Neural cell (in vitro differentiated cells): ENCODE data around the gene NPLOC4.

Experiments
- POLR2AphosphoS5 ChIP-seq: IDR thresholded peaks from 2 replicates; pipeline ENCODE4 v1.6.1; 2012
- TAF1 ChIP-seq: IDR thresholded peaks from 2 replicates; pipeline ENCODE4 v1.6.1; 2012; ENCODE audit warnings: low read depth
- TF ChIP-seq, protein P1 (sequence below): fragments of 450-650 bp; IDR thresholded peaks from 2 replicates; pipeline ENCODE4 v1.5.1; 2014; ENCODE audit warnings: antibody characterized with exemption, mild to moderate bottlenecking, moderate library complexity; ENCODE audit not compliant: poor library complexity, severe bottlenecking
- TF ChIP-seq, protein P2 (sequence below): IDR thresholded peaks from 2 replicates; pipeline ENCODE4 v1.6.1; 2012; ENCODE audit warnings: borderline replicate concordance

DNA sequence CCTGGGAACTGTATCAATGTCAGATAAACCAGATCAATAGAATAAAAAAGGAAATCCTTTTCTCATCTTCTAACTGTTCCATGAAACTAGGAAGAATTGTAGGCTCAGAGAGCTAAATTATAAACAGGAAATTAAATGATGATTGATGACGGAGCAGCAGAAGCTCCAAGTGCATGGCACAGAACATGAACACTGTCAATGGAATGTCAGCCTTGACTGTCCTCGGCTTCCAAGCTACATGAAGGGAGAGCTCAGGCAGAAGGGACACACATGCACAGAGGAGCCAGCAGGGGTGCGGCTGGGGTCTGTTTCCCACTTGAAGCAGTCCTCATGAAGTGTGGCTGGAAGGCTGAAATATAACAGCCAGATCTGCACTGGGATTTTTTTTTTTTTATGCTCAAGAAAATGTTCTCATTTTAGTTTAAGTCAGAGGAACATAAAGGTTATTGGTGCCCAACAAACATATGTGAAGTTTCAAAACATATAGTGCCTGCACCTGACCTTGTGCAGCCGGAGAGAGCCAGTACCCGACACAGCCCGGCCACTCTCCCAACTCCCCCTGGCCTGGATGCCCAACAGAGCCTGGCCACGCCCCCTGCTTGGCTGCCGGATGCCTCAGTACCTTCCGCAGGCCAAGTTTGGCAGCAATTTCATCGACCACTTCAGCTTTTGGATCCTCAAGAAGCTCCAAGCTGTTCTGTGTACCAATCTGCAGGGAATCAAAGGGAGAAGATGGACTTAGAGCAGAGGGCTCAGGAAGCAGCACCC is 37.0 kb downstream of the NPLOC4 start:
- TF ChIP-seq, protein P1, sequence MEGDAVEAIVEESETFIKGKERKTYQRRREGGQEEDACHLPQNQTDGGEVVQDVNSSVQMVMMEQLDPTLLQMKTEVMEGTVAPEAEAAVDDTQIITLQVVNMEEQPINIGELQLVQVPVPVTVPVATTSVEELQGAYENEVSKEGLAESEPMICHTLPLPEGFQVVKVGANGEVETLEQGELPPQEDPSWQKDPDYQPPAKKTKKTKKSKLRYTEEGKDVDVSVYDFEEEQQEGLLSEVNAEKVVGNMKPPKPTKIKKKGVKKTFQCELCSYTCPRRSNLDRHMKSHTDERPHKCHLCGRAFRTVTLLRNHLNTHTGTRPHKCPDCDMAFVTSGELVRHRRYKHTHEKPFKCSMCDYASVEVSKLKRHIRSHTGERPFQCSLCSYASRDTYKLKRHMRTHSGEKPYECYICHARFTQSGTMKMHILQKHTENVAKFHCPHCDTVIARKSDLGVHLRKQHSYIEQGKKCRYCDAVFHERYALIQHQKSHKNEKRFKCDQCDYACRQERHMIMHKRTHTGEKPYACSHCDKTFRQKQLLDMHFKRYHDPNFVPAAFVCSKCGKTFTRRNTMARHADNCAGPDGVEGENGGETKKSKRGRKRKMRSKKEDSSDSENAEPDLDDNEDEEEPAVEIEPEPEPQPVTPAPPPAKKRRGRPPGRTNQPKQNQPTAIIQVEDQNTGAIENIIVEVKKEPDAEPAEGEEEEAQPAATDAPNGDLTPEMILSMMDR = no peak
- TF ChIP-seq, protein P2, sequence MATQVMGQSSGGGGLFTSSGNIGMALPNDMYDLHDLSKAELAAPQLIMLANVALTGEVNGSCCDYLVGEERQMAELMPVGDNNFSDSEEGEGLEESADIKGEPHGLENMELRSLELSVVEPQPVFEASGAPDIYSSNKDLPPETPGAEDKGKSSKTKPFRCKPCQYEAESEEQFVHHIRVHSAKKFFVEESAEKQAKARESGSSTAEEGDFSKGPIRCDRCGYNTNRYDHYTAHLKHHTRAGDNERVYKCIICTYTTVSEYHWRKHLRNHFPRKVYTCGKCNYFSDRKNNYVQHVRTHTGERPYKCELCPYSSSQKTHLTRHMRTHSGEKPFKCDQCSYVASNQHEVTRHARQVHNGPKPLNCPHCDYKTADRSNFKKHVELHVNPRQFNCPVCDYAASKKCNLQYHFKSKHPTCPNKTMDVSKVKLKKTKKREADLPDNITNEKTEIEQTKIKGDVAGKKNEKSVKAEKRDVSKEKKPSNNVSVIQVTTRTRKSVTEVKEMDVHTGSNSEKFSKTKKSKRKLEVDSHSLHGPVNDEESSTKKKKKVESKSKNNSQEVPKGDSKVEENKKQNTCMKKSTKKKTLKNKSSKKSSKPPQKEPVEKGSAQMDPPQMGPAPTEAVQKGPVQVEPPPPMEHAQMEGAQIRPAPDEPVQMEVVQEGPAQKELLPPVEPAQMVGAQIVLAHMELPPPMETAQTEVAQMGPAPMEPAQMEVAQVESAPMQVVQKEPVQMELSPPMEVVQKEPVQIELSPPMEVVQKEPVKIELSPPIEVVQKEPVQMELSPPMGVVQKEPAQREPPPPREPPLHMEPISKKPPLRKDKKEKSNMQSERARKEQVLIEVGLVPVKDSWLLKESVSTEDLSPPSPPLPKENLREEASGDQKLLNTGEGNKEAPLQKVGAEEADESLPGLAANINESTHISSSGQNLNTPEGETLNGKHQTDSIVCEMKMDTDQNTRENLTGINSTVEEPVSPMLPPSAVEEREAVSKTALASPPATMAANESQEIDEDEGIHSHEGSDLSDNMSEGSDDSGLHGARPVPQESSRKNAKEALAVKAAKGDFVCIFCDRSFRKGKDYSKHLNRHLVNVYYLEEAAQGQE = no peak
- TF ChIP-seq POLR2AphosphoS5 = no peak
- TF ChIP-seq TAF1 = no peak
